ENCODE results near the gene MSLN. TPM values are rescaled to one million over a fixed set of nuclear protein-coding genes. Genes with fewer than 3 reads are reported as not detected.

Gene MSLN
- 8.5 to 12.7 TPM (median 11.7 TPM) in 3 replicates for polyA plus RNA-seq
- 3.0 TPM for polyA plus RNA-seq (2011; ENCODE audit: low read depth)
- 4.0 and 7.1 TPM in 2 replicates for polyA plus RNA-seq (2011; cell fraction: cytosol; rRNA removed)
- 18.7 and 24.6 TPM in 2 replicates for polyA plus RNA-seq (2011; cell fraction: nucleus; rRNA removed)
- polyA plus RNA-seq (2012; ENCODE audit: low replicate concordance) = 8.4 and 11.5 TPM in 2 replicates
- 5.3 to 10.3 TPM (median 6.5 TPM) in 3 replicates for polyA minus RNA-seq
- polyA minus RNA-seq (2011; cell fraction: cytosol; rRNA and poly(A)+ RNA removed) = 9.8 TPM
- 13.1 and 15.7 TPM in 2 replicates for polyA minus RNA-seq (2011; cell fraction: nucleus; rRNA and poly(A)+ RNA removed)

- Histone ChIP-seq H3K27me3 (ENCODE audit: control insufficient read depth, extremely low read depth, insufficient read depth, low read length) (no peaks in the 10 kb centered on the region), H3K9ac (ENCODE audit: control insufficient read depth, extremely low read depth, insufficient read depth, low read length) (peak within 1 kb of the TSS; percentile 63), H3K4me1 (ENCODE audit: control insufficient read depth, extremely low read depth, insufficient read depth, low read length) (peaks cover 34% of the 10 kb centered on the region), H4K20me1 (ENCODE audit: control insufficient read depth, extremely low read depth, insufficient read depth, low read length) (no peaks in the 10 kb centered on the region), H3K27ac (ENCODE audit: control insufficient read depth, insufficient read depth, low read length) (peak within 1 kb of the TSS; percentile 74), H3K36me3 (ENCODE audit: control insufficient read depth in 2 of 2, extremely low read depth in 1 of 2, insufficient read depth in 2 of 2, low read length in 2 of 2) (no peaks in the 10 kb centered on the region), H3K4me2 (ENCODE audit: control insufficient read depth, extremely low read depth, insufficient read depth, low read depth, low read length) (peak within 1 kb of the TSS; percentile 50), H2AFZ (ENCODE audit: control insufficient read depth, low read length) (peak within 1 kb of the TSS; percentile 33), H3K4me3 (ENCODE audit: control insufficient read depth in 2 of 3, extremely low read depth in 1 of 3, insufficient read depth in 2 of 3, low read depth in 1 of 3, low read length in 3 of 3) (peak within 1 kb of the TSS in 1 of 3 experiments; percentile 6), H3K9me3 (ENCODE audit: control insufficient read depth, low read depth, low read length) (no peaks in the 10 kb centered on the region), H3K9me1 (ENCODE audit: control insufficient read depth, extremely low read depth, insufficient read depth, low read length) (no peaks in the 10 kb centered on the region), H3K79me2 (ENCODE audit: control insufficient read depth, insufficient read depth, low read length) (no peaks in the 10 kb centered on the region)
- no peak for DNase-seq (ENCODE audit: low read depth, low spot score)
- peak; percentile 81 for FAIRE-seq
- TF ChIP-seq EZH2 (IDR thresholded peaks at IDR 0.05; ENCODE audit: low read length) (no peak), CTCF (optimal IDR thresholded peaks at IDR 0.05 in 1 of 3, IDR thresholded peaks at IDR 0.05 in 1 of 3, conservative IDR thresholded peaks at IDR 0.05 in 1 of 3; ENCODE audit: extremely low read depth in 1 of 3, insufficient read depth in 2 of 3, low read length in 3 of 3) (no peak)
- dilution Hi-C loops (cut with MboI; ENCODE audit: extremely low pct_ligation_motif_present, low sequenced_read_pairs) = no loop called here
Observed at GRCh38 chr16:760545-761343, at the start of gene MSLN. MSLN (plus strand) TSS chr16:760734; CDS start chr16:762681, 1,947 bp downstream.

- no peaks in the 10 kb centered on the region for H3K9me1 ChIP-seq (ENCODE audit: control insufficient read depth, extremely low read depth, insufficient read depth, low read length)
- H4K20me1 ChIP-seq (ENCODE audit: control insufficient read depth, extremely low read depth, insufficient read depth, low read length) = peaks cover 2% of the 10 kb centered on the region
- no peak overlapping the region for H2AFZ ChIP-seq (ENCODE audit: control insufficient read depth, low read length)
- dilution Hi-C loops (cut with MboI; ENCODE audit: extremely low pct_ligation_motif_present, low sequenced_read_pairs) = no loop called here
- no peak overlapping the region for H3K9ac ChIP-seq (ENCODE audit: control insufficient read depth, extremely low read depth, insufficient read depth, low read length)
- H3K4me3 ChIP-seq (ENCODE audit: control insufficient read depth in 2 of 3, extremely low read depth in 1 of 3, insufficient read depth in 2 of 3, low read depth in 1 of 3, low read length in 3 of 3) = no peak overlapping the region
- peaks cover 16% of the 10 kb centered on the region for H3K4me1 ChIP-seq (ENCODE audit: control insufficient read depth, extremely low read depth, insufficient read depth, low read length)
- FAIRE-seq (no peak), DNase-seq (ENCODE audit: low read depth, low spot score) (no peak)
- no peak overlapping the region for H3K27ac ChIP-seq (ENCODE audit: control insufficient read depth, insufficient read depth, low read length)
- no peaks in the 10 kb centered on the region for H3K36me3 ChIP-seq (ENCODE audit: control insufficient read depth in 2 of 2, extremely low read depth in 1 of 2, insufficient read depth in 2 of 2, low read length in 2 of 2)
- no peak overlapping the region for H3K4me2 ChIP-seq (ENCODE audit: control insufficient read depth, extremely low read depth, insufficient read depth, low read depth, low read length)
- H3K9me3 ChIP-seq (ENCODE audit: control insufficient read depth, low read depth, low read length) = no peaks in the 10 kb centered on the region
- TF ChIP-seq CTCF (optimal IDR thresholded peaks at IDR 0.05 in 1 of 3, IDR thresholded peaks at IDR 0.05 in 1 of 3, conservative IDR thresholded peaks at IDR 0.05 in 1 of 3; ENCODE audit: extremely low read depth in 1 of 3, insufficient read depth in 2 of 3, low read length in 3 of 3) (no peak), EZH2 (IDR thresholded peaks at IDR 0.05; ENCODE audit: low read length) (no peak)
- peaks cover under 1% of the 10 kb centered on the region for H3K79me2 ChIP-seq (ENCODE audit: control insufficient read depth, insufficient read depth, low read length)
- peaks cover 55% of the 10 kb centered on the region for H3K27me3 ChIP-seq (ENCODE audit: control insufficient read depth, extremely low read depth, insufficient read depth, low read length)
Observed at GRCh38 chr16:711084-711483, 49.5 kb upstream of the MSLN start.
